Esophagus muscularis mucosa (tissue), 4 donors: ENCODE measurements around the gene CNTNAP4. TPM values are rescaled to one million over a fixed set of nuclear protein-coding genes. Genes with fewer than 3 reads are reported as not detected.

Experiments used
- DNase-seq: peaks from one replicate; pipeline ENCODE4 v3.0.0-alpha.2; 2017; ENCODE audit errors: extremely low spot score
- H3K27ac ChIP-seq, 4 donors: fragments of 200-600 bp; sonication (generic); replicated peaks in 1 of 4; 1 replicate in 3 of 4; 2 replicates in 1 of 4; pipeline ENCODE4 v1.5.1; 2016 to 2019; ENCODE audit warnings: mild to moderate bottlenecking in 1 of 4
- H3K27me3 ChIP-seq, 4 donors: fragments of 200-600 bp; sonication (generic); one replicate each; pipeline versions ENCODE4 v1.5.1 to v1.6.0; 2016 to 2019
- H3K36me3 ChIP-seq, 4 donors: fragments of 200-600 bp; sonication (generic); one replicate each; pipeline ENCODE4 v1.5.1; 2016 to 2019
- H3K4me1 ChIP-seq, 4 donors: fragments of 200-600 bp; sonication (generic); one replicate each; pipeline ENCODE4 v1.5.1; 2016 to 2019
- H3K4me3 ChIP-seq, 4 donors: fragments of 200-600 bp; sonication (generic); 1 replicate in 2 of 4; 2 replicates in 2 of 4; pipeline ENCODE4 v1.5.1; 2016 to 2019; ENCODE audit warnings: mild to moderate bottlenecking in 4 of 4, moderate library complexity in 1 of 4
- H3K9me3 ChIP-seq, 4 donors: fragments of 200-600 bp; sonication (generic); 1 replicate in 3 of 4; 2 replicates in 1 of 4; pipeline ENCODE4 v1.5.1; 2016 to 2019
- EP300 ChIP-seq: sonication (generic); formaldehyde crosslinking; IDR thresholded peaks from one replicate; pipeline ENCODE4 v1.6.1; 2017; ENCODE audit warnings: antibody characterized with exemption
- POLR2A ChIP-seq: fragments of 450-650 bp; IDR thresholded peaks from one replicate; pipeline ENCODE4 v1.6.1; 2017; ENCODE audit warnings: antibody characterized with exemption, moderate library complexity, mild to moderate bottlenecking, low read depth
- POLR2AphosphoS5 ChIP-seq, 2 donors: sonication (generic); formaldehyde crosslinking; IDR thresholded peaks; one replicate each; pipeline ENCODE4 v1.6.1; 2017; ENCODE audit warnings: antibody characterized with exemption in 2 of 2
- WGBS: methylation state at CpG from one replicate; pipeline ENCODE4 v1.1.5; 2018; 5-methylcytosine and 5-hydroxymethylcytosine counted together
- intact Hi-C: fragments of 100-400 bp; cut with DNase I; formaldehyde crosslinking; loops from one replicate; pipeline ENCODE4 v1.15.1; 2023
- small RNA-seq, 3 donors: library from RNA; depleted of rRNA; stranded (forward); fragments of <200 nt; gene quantifications; one replicate each; pipeline ENCODE3, GENCODE V24; 2016
- total RNA-seq, 4 donors: library from RNA; depleted of rRNA; stranded (reverse); fragments of >200 nt; gene quantifications; one replicate each; pipeline versions ENCODE4 v1.1.0 to v1.2.1, GENCODE V29; 2016
- TF ChIP-seq, protein P1 (sequence below), 3 experiments: fragments of 200-600 bp in 2 of 3; fragments of 450-650 bp in 1 of 3; sonication (generic) in 2 of 3; IDR thresholded peaks; one replicate each; pipeline ENCODE4 v1.5.1; 2017 to 2019; ENCODE audit warnings: antibody characterized with exemption in 3 of 3, mild to moderate bottlenecking in 2 of 3, moderate library complexity in 1 of 3

Gene CNTNAP4
- total RNA-seq, 4 donors from 2014 or later: 0.80 to 2.1 (median 1.6) TPM

GRCh38 chr16:76583945-76584344, 306.7 kb downstream of the CNTNAP4 start:
- no peak for DNase-seq
- TF ChIP-seq EP300 (no peak), POLR2AphosphoS5 (IDR thresholded peaks at IDR 0.05) (no peak), POLR2A (no peak)
- TF ChIP-seq, protein P1, sequence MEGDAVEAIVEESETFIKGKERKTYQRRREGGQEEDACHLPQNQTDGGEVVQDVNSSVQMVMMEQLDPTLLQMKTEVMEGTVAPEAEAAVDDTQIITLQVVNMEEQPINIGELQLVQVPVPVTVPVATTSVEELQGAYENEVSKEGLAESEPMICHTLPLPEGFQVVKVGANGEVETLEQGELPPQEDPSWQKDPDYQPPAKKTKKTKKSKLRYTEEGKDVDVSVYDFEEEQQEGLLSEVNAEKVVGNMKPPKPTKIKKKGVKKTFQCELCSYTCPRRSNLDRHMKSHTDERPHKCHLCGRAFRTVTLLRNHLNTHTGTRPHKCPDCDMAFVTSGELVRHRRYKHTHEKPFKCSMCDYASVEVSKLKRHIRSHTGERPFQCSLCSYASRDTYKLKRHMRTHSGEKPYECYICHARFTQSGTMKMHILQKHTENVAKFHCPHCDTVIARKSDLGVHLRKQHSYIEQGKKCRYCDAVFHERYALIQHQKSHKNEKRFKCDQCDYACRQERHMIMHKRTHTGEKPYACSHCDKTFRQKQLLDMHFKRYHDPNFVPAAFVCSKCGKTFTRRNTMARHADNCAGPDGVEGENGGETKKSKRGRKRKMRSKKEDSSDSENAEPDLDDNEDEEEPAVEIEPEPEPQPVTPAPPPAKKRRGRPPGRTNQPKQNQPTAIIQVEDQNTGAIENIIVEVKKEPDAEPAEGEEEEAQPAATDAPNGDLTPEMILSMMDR (IDR thresholded peaks at IDR 0.05): no peak
- H3K27me3 ChIP-seq: no peaks in the 10 kb centered on the region
- no peaks in the 10 kb centered on the region for H3K4me1 ChIP-seq
- intact Hi-C loops: no loop called here
- H3K27ac ChIP-seq: no peak overlapping the region
- H3K4me3 ChIP-seq: no peak overlapping the region
- no peaks in the 10 kb centered on the region for H3K9me3 ChIP-seq
- no peaks in the 10 kb centered on the region for H3K36me3 ChIP-seq
- 76% methylated on average over 2 of the region's 2 CpGs for WGBS

DNA sequence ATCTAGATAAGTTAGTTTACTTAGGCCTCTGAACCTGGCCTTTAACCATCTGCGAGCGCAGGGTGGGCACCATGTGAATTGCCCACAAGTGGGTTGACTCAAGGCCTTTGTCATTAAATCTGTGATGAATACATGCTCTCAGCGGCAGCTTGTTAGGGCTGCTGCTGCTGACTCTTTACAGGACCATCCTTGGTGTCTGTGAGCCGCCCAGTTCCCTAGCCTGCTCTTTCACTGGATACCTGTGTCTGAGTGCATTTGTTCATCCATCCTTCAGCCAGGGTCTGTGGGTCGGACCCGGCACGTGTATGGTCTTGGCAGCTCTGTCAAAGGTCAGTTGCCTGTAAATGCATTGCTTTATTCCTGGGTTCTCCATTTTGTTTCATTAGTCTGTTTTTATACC, 321.3 kb downstream of the CNTNAP4 start:
- WGBS: 82% methylated on average over 7 of the region's 7 CpGs
- Histone ChIP-seq H3K4me3 (no peak overlapping the region), H3K4me1 (no peaks in the 10 kb centered on the region), H3K27ac (no peak overlapping the region), H3K9me3 (no peaks in the 10 kb centered on the region), H3K36me3 (no peaks in the 10 kb centered on the region), H3K27me3 (no peaks in the 10 kb centered on the region)
- intact Hi-C loops: no loop called here
- DNase-seq: no peak
- no peak for TF ChIP-seq EP300
- no peak for TF ChIP-seq POLR2A
- TF ChIP-seq, protein P1 (IDR thresholded peaks at IDR 0.05): no peak
- TF ChIP-seq POLR2AphosphoS5 (IDR thresholded peaks at IDR 0.05): no peak

- TF ChIP-seq EP300 (no peak), POLR2AphosphoS5 (IDR thresholded peaks at IDR 0.05) (no peak), POLR2A (no peak)
- TF ChIP-seq, protein P1 (IDR thresholded peaks at IDR 0.05): no peak
- Histone ChIP-seq H3K27ac (no peak overlapping the region), H3K4me3 (no peak overlapping the region), H3K36me3 (no peaks in the 10 kb centered on the region), H3K4me1 (no peaks in the 10 kb centered on the region), H3K27me3 (no peaks in the 10 kb centered on the region), H3K9me3 (no peaks in the 10 kb centered on the region)
- DNase-seq: no peak
- WGBS: 90% methylated on average over 4 of the region's 4 CpGs
- intact Hi-C loops: no loop called here
Measured at GRCh38 chr16:76607317-76607716, 330.1 kb downstream of the CNTNAP4 start.

Small RNA genes lying within 50 kb of the gene (small RNA-seq; reads per million reads assigned to genes)
- gene RF00133 (0 reads per million in 3 donors), gene RN7SKP233 (0 reads per million in 3 donors)
